ENCODE results near the gene DDX25.
"Not testable (repeated sequence)": the region's sequence is repeated elsewhere in the genome, so short reads cannot be mapped to it uniquely, and the experiment has no call there.

DDX25 gene

GRCh38 chr11:125902927-125903710, 1.2 kb upstream of the DDX25 start, which contains the start of gene PUS3:
Gene PUS3 (minus strand): TSS chr11:125903206. CDS start chr11:125896284, 6,922 bp downstream.
- peak; percentile 97 for FAIRE-seq
- DNase-seq (ENCODE audit: extremely low spot score, insufficient read length, low read depth) = peak; percentile 77

- FAIRE-seq = no peak
Measured at GRCh38 chr11:125904678-125905077, 370 bp downstream of the DDX25 start.

GRCh38 chr11:125910226-125910849, 6.0 kb downstream of the DDX25 start:
- no peak for FAIRE-seq
- no peak for DNase-seq (ENCODE audit: extremely low spot score, insufficient read length, low read depth)

More at GRCh38 chr11:125904678-125905077, 370 bp downstream of the DDX25 start:
- no peak for DNase-seq (ENCODE audit: extremely low spot score, insufficient read length, low read depth)

GRCh38 chr11:125914601-125915000, 10.3 kb downstream of the DDX25 start:
- DNase-seq (ENCODE audit: extremely low spot score, insufficient read length, low read depth); FAIRE-seq: not testable (repeated sequence)

- FAIRE-seq = no peak
- no peak for DNase-seq (ENCODE audit: extremely low spot score, insufficient read length, low read depth)
Measured at GRCh38 chr11:125916683-125917347, 12.5 kb downstream of the DDX25 start.

GRCh38 chr11:125918140-125918840, 14.0 kb downstream of the DDX25 start:
- no peak for DNase-seq (ENCODE audit: extremely low spot score, insufficient read length, low read depth)
- no peak for FAIRE-seq

- no peak for FAIRE-seq
Measured at GRCh38 chr11:125921042-125921441, 16.7 kb downstream of the DDX25 start.

GRCh38 chr11:125922156-125922555, 17.8 kb downstream of the DDX25 start:
- FAIRE-seq (no peak), DNase-seq (ENCODE audit: extremely low spot score, insufficient read length, low read depth) (no peak)

More at GRCh38 chr11:125921042-125921441, 16.7 kb downstream of the DDX25 start:
- DNase-seq (ENCODE audit: extremely low spot score, insufficient read length, low read depth) = no peak

GRCh38 chr11:125923012-125923579, 18.8 kb downstream of the DDX25 start:
- DNase-seq (ENCODE audit: extremely low spot score, insufficient read length, low read depth) (peak; percentile 54), FAIRE-seq (peak; percentile 83)

GRCh38 chr11:125923633-125924032, 19.3 kb downstream of the DDX25 start:
- no peak for FAIRE-seq
- DNase-seq (ENCODE audit: extremely low spot score, insufficient read length, low read depth) = no peak

GRCh38 chr11:125924384-125925007, 20.2 kb downstream of the DDX25 start:
- FAIRE-seq (no peak), DNase-seq (ENCODE audit: extremely low spot score, insufficient read length, low read depth) (no peak)

- FAIRE-seq = no peak
- DNase-seq (ENCODE audit: extremely low spot score, insufficient read length, low read depth) = no peak
Measured at GRCh38 chr11:125925247-125925740, 21.0 kb downstream of the DDX25 start.

GRCh38 chr11:125925804-125926203, 21.5 kb downstream of the DDX25 start:
- FAIRE-seq (no peak), DNase-seq (ENCODE audit: extremely low spot score, insufficient read length, low read depth) (no peak)

- no peak for FAIRE-seq
- no peak for DNase-seq (ENCODE audit: extremely low spot score, insufficient read length, low read depth)
Measured at GRCh38 chr11:125926682-125927081, 22.4 kb downstream of the DDX25 start.

- DNase-seq (ENCODE audit: extremely low spot score, insufficient read length, low read depth) (no peak), FAIRE-seq (no peak)
Measured at GRCh38 chr11:125929445-125930075, 25.3 kb downstream of the DDX25 start.

- DNase-seq (ENCODE audit: extremely low spot score, insufficient read length, low read depth) = no peak
- FAIRE-seq = no peak
Measured at GRCh38 chr11:125930076-125930450, 25.8 kb downstream of the DDX25 start.

- DNase-seq (ENCODE audit: extremely low spot score, insufficient read length, low read depth) = no peak
- no peak for FAIRE-seq
Measured at GRCh38 chr11:125931116-125931515, 26.8 kb downstream of the DDX25 start.

GRCh38 chr11:125931668-125932067, 27.4 kb downstream of the DDX25 start:
- FAIRE-seq (no peak), DNase-seq (ENCODE audit: extremely low spot score, insufficient read length, low read depth) (no peak)

GRCh38 chr11:125932301-125932700, 28.0 kb downstream of the DDX25 start:
- FAIRE-seq (no peak), DNase-seq (ENCODE audit: extremely low spot score, insufficient read length, low read depth) (no peak)

All from GM18507 (cell line).